Measurements from ENCODE around the gene CCDC116. TPM values are rescaled to one million over a fixed set of nuclear protein-coding genes. Genes with fewer than 3 reads are reported as not detected.
"Not testable (repeated sequence)": the region's sequence is repeated elsewhere in the genome, so short reads cannot be mapped to it uniquely, and the experiment has no call there.

Gene CCDC116
- polyA plus RNA-seq, 3 donors = 0.15 to 1.0 (median 0.67) TPM

DNA sequence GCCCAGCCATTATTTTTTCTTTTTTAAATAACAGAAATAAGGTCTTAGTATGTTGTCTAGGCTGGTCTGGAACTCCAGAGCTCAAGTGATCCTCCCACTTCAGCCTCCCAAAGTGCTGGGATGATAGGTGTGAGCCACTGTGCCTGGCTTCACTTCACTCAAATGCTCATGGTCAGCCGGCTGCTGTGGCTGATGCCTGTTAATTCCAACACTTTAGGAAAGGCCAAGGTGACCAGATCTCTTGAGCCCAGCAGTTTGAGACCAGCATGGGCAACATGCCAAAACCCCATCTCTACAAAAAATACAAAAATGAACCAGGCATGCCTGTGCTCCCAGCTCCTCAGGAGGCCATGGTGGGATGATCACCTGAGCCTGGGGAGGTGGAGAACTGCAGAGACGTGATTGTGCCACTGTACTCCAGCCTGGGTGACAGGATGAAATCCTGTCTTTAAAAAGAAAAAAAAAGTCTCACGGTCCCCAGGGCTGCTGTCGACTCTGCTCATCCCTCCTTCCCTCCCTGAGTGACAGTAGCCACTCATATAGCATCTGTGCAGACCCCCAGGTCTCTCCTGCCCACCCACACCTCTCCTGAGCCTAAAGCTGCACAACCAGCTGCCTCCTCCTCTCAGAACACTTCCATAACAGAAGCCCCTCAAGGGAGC is 6.4 kb upstream of the CCDC116 start:
- no peak overlapping the region for H3K27ac ChIP-seq (ENCODE audit: low read depth, low read length)
- 67 to 70% (median 69%) methylated on average over 4 of the region's 4 CpGs for whole genome bisulfite sequencing, 3 donors

DNA sequence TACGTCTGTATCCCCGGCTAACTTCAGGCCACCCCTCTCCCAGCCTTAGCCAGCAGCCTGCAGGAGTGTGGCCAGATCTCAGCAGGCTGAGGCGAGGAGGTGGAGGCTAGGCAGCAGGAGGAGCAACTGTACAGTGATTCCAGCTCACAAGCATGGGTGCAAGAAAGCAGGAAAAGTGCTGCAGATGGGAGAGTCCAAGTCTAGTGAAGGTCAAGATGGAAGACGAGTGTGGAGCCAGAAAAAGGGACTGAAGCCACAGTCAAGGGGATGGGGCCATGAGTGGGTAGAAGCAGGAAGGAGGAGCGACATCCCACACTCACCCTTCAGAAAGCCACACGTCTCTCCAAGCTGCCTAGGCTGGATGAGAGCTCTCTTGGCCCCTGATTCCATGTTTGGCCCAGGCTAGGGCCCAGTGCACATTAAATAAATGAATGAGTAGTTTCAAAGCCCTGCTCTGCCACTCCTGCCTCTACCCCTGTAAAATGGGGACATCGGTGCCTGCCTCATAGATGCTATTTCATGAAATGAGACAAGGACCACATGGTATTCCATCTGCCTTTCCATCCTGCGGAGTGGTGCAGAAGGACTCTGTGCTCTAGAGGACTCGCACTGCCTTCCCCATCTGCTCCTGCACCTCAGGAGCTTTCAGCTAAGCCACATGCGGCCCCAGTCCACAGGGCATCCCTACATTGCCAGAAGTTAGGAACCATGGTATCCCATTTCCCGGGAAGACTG is 5.7 kb upstream of the CCDC116 start:
- H3K27ac ChIP-seq (ENCODE audit: low read depth, low read length) = no peak overlapping the region

DNA sequence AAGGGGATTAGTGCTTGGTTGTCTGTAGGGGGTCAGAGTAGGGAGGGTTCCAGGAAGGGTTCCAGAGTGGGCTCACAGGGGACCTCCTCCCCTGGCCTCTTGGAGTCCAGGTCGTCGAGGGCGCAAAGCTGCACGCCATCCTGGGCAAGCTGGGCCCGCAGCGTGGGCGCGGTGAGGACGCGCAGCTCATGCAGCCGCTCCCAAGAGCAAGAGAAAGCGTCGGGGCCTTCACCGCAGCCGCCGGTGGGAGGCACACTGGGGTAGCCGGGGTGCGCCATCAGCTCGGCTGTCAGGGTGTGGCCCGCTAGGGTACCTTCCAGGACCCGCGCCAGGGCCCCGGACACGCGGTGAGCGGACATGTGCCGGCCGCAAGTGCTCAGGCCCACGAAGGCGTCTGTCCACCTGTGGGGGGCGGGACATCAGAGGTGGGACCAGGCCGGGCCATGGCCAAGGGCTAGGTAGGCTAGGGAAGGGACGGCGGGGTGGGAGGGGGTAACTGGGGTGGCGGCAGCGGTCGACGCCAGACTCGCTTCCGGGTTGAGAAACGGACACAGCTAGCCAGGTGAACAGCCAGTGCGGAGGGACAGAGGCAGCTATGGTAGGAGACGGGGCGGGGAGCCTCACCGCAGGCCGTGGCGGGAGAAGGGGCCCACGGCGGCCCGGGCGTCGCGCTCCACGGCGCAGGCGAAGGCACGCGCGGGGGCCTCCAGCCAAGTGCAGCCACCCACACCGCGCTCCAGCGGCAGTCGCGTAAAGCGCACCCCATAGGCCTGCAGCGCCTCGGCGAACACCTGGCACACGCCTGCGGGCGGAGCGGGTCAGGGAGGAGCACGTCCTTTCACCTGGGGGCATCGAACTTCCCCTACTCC is 3.9 kb upstream of the CCDC116 start:
- WGBS, 3 donors = 70 to 79% (median 78%) methylated on average over 54 to 74 of the region's 74 CpGs
- H3K27ac ChIP-seq (ENCODE audit: low read depth, low read length) = no peak overlapping the region

More for the DNA sequence above, 5.7 kb upstream of the CCDC116 start:
- 74 to 85% (median 80%) methylated on average over 11 of the region's 11 CpGs for WGBS, 3 donors

GRCh38 chr22:21629255-21630149 is 3.1 kb upstream of the CCDC116 start, which contains the start of gene YDJC:
Gene YDJC, minus strand, starts transcription at chr22:21630022. Its CDS starts 8 bp downstream, at chr22:21630014.
- 0 to 1% (median 1%) methylated on average over 79 to 93 of the region's 93 CpGs for WGBS, 3 donors
- no peak within 1 kb of the TSS for H3K27ac ChIP-seq (ENCODE audit: low read depth, low read length)

DNA sequence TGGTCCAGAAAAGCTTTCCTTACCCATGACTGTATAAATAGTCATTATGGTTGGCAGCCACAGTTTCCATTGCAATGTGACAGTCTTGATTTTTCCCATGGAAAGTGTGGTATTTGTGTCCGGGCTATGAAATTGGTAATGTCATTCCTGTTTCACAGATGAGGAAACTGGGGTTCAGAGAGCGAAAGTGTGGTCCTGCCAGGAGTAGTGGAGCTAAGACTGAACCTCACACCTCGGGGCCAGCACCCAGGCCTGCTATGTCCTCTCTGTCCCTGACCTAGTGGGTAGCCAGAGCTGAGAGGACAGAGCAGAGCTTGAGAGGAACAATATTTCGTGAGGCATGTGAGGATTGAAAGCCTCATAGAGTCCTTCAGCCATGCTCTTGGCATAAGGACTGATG is 1.5 kb upstream of the CCDC116 start:
- no peak overlapping the region for H3K27ac ChIP-seq (ENCODE audit: low read depth, low read length)
- WGBS, 3 donors = 88 to 94% (median 89%) methylated on average over 4 of the region's 4 CpGs

- 83 to 98% (median 96%) methylated on average over 18 of the region's 18 CpGs for WGBS, 3 donors
- H3K27ac ChIP-seq (ENCODE audit: low read depth, low read length) = no peak overlapping the region
These were observed 371 bp downstream of the CCDC116 start for GRCh38 chr22:21632931-21633330.

GRCh38 chr22:21633481-21633880 is 921 bp downstream of the CCDC116 start:
- no peak overlapping the region for H3K27ac ChIP-seq (ENCODE audit: low read depth, low read length)
- 92 to 98% (median 95%) methylated on average over 4 of the region's 4 CpGs for WGBS, 3 donors

DNA sequence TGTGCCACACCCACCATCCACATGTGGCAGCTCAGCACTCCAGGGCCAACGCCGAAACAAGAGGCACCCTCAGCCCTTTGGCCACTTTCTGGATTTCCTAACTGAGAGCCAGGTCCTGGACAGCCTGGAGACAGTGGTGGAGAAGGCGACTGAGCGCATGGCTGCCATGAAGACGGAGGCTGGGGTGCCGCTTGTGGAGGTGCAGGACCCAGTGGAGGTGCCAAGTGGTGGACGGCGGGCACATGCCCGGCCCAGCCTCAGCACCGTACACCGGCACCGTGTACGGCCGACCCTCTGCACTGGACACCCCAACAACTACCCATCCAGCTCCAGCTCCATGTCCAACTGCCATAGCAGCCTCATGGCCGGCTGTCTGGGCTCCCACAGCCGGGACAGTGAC is 1.5 kb downstream of the CCDC116 start:
- no peak overlapping the region for H3K27ac ChIP-seq (ENCODE audit: low read depth, low read length)
- WGBS, 3 donors = 97% methylated on average over 15 to 16 of the region's 16 CpGs

DNA sequence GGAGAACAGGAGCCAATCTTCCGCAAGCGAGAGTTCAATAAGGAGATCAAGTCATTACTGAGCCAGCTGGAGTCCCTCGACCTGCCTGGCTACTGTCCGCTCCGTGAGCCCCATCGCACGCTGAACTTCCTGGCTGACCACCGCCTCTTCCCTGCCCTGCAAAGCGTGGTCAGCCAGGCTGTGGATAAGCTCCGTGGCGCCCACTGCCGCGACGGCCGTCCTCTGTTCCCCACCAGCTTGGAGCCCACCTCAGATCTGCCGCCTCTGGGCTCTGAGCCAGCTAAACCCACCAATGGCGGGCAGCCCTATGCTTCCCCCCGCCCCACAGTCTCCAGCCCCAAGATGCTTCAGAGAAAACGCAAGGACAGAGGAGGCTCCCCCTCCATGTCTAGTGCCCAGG is 2.3 kb downstream of the CCDC116 start:
- 83 to 86% (median 84%) methylated on average over 19 of the region's 19 CpGs for WGBS, 3 donors
- no peak overlapping the region for H3K27ac ChIP-seq (ENCODE audit: low read depth, low read length)

DNA sequence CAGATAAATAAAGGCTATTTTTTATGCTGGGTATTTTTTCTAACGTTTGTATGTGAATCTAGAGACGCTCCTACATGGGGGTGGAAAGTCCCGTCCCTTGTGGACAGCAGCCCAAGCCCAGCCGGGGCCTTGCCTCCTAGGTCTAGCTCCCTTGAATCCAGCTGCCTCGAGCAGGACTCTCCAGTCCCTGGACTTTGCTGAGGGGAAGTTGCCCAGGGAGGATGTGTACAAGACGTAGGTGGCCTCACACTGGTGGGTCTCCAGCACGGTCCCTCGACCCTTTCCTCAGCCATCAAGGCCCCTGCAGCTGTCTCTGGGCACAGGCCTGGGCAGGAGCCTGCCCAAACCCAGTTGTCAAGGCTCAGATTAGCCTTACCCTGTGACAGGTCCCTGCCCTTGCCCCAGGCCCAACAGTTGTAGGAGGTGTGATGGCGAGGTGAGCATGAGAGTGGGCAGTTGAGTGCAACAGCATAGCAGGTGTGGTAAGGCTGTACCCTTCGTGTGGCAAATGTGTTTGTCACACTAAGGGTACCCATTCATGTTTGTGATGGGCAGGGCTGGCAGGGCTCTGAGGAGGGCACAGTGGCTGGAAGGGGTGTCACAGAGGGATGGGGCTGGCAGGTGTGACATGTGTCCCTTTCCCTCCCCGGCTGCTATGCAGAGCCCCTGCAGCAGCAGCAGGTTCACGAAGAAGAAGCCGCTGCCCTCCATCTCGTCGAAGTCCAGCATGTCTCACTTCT is 3.4 kb downstream of the CCDC116 start:
- 82 to 86% (median 83%) methylated on average over 15 of the region's 15 CpGs for WGBS, 3 donors
- no peak overlapping the region for H3K27ac ChIP-seq (ENCODE audit: low read depth, low read length)

DNA sequence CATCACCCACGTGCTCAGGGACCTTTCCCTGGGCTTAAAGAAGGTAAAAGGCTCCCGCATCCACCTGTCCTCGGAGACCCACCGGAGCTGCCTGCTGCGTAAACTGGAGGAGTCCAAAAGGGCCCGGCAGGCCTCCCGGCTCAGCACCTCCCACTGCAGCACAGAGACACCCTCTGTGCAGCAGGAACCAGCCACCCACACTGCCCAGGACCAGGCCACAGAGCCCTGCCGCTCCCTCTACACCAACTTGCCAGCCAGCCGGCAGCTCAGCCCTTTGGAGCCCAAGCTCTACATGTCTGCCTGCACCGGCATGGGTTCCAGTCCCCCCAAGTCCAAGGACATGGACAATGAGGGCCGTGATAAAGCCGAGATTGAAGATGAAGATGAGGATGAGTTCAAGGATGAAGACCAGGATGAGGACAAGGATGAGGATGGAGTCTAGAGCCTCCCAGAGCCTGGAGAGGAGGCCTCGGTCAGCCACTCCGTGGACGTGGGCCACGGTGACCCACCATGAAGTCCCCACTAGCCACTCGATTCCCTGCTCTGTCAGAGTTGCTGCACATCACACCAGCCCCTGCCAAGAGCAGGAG is 4.2 kb downstream of the CCDC116 start:
- no peak overlapping the region for H3K27ac ChIP-seq (ENCODE audit: low read depth, low read length)
- 90 to 93% (median 92%) methylated on average over 17 of the region's 17 CpGs for WGBS, 3 donors

DNA sequence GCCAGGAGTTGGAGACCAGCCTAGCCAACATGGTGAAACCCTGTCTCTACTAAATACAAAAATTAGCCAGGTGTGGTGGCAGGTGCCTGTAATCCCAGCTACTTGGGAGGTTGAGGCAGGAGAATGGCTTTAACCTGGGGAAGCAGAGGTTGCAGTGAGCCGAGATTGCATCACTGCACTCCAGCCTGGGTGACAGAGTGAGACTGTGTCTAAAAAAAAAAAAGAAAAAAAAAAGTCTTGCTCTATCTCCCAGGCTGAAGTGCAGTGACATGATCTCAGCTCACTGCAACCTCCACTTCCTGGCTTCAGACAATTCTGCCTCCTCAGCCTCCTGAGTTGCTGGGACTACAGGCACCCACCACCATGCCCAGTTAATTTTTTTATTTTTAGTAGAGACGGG is 4.9 kb downstream of the CCDC116 start:
- not testable (repeated sequence) for H3K27ac ChIP-seq (ENCODE audit: low read depth, low read length)
- 80 to 96% (median 88%) methylated on average over 2 of the region's 2 CpGs for WGBS, 3 donors

DNA sequence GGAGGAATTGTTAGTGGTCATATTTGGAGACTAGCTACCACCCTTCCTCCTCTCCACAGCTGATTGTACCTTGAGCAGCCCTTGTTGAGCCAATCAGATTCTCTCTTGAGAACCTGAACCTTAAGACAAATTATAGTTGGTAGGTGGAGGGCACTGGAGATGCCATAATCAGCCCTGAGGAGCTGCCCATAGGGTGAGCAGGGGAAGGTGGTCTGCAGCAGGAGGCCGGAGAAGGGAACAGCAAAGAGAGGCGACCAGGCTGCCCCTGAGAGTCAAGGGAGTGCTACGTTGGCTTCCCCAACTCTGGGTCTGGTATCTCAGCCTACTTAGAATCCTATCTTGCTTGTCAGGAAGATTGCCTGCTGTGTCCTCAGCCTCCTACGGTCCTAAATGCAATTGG is 6.8 kb downstream of the CCDC116 start:
- H3K27ac ChIP-seq (ENCODE audit: low read depth, low read length) = no peak overlapping the region
- 70 to 82% (median 81%) methylated on average over 4 of the region's 4 CpGs for WGBS, 3 donors

GRCh38 chr22:21640810-21641209 is 8.2 kb downstream of the CCDC116 start:
- WGBS, 3 donors = 79 to 85% (median 85%) methylated on average over 5 of the region's 5 CpGs
- H3K27ac ChIP-seq (ENCODE audit: low read depth, low read length) = no peak overlapping the region

DNA sequence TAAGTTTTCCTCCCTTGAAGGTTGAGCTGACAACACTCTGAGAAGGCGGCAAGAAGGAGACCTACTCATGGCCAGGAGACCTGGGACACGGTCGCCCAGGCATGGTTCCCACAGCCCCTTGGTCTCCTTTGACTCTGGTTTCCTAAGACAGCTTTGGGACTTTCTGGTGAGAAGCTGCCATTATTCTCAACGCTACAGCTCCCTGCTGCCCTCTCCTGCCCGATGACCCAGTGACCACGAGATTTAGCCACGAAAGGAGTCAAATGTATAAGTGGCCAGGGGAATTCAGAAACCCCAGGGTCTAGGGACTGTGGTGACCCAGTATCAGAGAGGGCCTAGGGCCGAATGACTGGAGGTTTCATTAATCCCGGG is 8.8 kb downstream of the CCDC116 start:
- 4 to 8% (median 6%) methylated on average over 9 of the region's 9 CpGs for WGBS, 3 donors
- no peak overlapping the region for H3K27ac ChIP-seq (ENCODE audit: low read depth, low read length)

DNA sequence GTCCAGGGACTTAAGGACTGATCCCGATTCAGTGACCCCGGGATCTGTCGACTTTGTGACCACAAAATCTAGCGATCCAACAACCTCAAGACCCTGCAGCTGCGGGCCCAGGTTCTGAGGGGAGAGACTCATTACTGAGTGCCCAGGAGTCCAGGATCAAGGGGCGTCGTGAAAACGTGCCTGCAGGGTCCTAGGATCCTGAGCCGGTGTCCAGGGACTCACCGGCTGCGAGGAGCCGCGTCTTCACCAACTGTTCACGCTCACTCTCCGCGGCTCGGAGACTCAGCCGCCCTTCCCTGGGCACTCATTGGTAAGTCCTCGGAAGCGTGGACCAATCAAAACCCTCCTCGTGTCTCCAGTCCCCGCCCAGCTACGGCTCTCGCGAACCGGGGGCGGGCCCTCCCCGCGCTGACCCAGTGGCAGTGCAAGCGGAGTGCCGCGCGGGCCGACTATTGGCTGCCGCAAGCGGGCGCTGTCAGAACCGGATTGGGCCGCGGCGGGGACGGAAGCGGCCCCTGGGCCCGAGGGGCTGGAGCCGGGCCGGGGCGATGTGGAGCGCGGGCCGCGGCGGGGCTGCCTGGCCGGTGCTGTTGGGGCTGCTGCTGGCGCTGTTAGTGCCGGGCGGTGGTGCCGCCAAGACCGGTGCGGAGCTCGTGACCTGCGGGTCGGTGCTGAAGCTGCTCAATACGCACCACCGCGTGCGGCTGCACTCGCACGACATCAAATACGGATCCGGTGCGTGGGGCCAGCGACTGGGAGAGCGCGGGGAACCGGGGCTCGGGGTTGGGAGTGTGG is 9.4 kb downstream of the CCDC116 start, which contains the start of gene SDF2L1:
Gene SDF2L1, plus strand, starts transcription at position 514 of the 795 bp plus-strand sequence. Its CDS starts 35 bp downstream, at position 549.
- no peak within 1 kb of the TSS for H3K27ac ChIP-seq (ENCODE audit: low read depth, low read length)
- WGBS, 3 donors = 0 to 1% (median 1%) methylated on average over 72 to 76 of the region's 76 CpGs
